HG02870 (cell line): ENCODE results near the gene PRR19.

Experiments used
- ATAC-seq: cut with Tn5 transposase; IDR thresholded peaks from one replicate; pipeline ENCODE4 v1.9.1; 2021; ENCODE audit warnings: mild to moderate bottlenecking, moderate library complexity; ENCODE audit not compliant: unreplicated experiment

Gene PRR19

DNA sequence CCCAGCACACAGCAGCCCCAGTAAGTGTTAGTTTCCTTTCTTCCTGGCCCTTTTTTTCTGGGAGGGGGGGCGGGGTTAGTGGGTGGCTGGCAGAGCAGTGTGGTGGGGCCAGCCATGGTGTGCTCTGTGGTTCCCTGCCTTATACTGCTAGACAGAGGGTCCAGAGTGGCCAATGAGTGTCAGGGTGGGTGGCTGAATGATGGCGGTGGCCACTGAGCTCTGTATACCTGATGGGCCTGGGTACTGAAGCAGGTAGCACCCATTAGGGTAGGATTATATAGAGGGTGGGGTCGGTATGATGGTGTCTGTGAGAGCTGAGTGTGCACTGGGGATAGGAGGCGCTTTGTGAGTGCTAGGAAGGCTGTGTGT is 19.1 kb upstream of the PRR19 start:
- no peak for ATAC-seq

DNA sequence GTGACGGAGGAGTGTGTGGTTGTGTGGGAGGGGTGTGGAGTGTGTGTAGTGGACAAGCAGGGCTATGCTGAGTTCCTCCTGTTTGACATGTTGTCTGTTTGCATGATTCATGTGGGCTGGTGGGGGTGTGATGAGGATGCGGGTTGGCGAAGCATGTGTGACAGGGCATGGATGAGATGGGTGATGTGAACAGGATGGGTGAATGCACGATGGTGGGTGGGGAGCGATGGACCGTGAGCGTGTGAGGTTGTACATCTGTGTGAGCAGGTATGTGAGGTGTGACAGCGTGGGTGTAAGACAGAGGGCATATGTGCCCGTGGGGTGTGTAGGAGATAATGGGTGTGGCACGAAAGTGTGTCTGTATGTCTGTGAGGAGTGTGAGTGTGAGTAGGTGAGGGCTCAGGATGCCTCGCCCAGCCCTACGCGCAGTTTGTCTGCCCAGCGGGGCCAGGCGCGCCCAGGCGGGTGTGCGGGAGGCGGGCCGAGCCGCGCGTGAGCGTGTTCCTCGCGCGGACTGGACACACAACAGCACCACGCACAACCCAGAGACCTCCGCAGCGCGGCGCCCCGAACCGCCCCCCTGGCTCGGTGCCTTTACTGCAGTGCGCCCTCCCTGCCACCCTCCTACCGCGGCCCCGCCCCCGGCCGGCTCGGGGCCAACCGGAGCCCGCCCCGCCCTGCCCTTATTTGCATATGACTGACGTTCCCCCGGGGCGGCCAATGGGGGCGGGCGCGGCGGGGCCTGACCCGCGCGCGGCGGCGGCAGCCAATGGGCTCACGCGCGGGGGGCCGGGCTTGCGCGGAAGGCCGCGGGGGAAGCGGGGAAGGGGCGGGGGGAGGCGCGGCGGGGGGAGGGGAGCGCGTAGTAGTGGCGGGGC is 18.5 kb upstream of the PRR19 start:
- ATAC-seq = peak; percentile 44

DNA sequence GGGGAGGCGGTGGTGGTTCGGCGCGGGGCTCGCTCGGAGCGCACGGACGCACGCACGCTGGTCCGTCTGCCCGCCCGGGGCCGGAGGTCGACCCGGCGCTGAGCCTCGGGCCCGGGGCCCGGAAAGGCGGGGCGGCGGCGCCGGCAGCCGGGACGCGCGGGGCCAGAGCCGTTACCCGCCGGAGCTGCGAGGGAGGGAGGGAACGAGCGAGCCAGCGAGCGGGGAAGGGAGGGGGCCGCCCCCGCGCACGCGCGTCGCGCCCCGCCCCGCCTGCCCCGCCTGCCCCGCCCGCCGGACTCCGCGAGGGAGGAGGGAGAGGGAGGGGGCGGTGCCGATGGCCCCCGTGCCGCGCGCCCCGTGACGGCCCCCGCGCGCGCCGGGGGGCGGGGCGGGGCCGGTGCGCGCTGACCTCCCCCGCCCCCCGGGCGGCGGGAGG is 17.8 kb upstream of the PRR19 start:
- peak; percentile 26 for ATAC-seq

DNA sequence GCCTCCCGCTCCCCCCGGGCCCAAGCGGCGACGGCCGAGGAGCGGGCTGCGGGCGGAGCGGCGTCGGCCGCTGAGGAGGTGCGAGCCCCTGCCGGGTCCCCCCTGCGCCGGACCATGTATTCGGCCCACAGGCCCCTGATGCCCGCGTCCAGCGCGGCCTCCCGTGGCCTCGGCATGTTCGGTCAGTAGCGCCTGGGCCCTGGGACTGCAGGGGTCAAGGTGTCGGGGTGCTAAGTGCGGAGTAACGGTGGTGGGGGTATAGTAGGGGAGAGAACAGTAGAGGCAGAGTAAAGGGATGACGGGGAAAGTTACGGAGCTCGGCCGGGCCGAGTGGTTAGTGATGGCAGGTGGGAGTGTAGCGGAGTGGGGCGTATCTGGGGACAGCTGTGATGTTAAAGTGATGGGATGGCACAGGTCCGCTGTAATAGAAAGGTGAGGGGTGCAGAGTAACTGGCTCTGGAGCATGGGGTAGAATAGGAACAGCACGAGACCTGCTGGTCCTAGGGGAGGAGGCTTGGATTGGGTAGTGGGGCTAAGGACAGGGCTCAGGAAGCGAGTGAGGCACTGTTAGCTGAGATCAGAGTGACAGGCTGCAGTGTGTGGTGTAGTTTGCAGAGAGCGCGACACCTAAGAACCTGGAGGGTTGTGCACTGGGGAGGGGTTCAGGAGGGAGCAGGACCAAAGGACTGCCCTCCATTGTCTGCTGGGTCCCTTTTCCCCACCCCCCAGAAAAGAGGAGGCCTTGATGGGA is 17.2 kb upstream of the PRR19 start:
- no peak for ATAC-seq

DNA sequence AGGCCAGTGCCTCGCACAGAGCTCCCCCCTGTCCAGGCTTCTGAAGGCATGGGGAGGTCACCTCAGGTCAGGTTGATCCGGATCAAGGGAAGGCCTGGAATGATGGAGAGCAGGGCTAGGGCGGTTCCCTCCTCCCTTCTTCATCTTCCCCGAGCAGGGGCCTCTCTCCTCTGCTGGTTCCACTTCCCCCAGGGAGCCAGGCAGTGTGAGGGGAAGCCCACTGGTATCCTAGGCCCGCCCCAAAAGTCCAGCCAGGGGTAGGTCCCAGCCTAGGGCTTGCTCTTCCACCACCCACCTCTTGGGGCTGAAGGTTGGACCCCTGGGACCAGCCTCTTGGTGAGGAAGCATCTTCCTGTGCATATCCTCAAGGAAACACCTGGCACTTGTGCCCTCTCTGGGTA is 16.4 kb upstream of the PRR19 start:
- no peak for ATAC-seq

DNA sequence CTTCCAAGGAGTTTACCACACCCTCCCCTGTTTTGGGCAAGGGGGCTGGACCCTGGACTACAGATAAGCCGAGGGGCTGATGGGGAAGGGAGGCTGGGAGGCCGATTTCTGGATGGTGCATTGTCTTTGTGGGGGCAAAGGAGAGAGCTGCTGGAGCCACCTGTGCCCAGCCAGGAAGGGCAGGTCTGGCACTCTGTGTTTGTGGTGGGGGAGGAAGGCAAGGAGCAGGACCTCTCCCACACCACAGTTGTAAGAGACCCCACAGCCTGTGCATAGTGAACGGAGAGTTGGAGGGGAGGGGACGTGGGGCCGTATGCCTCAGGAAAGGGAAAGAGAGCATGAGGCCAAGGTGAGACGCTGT is 16.0 kb upstream of the PRR19 start:
- ATAC-seq = no peak

DNA sequence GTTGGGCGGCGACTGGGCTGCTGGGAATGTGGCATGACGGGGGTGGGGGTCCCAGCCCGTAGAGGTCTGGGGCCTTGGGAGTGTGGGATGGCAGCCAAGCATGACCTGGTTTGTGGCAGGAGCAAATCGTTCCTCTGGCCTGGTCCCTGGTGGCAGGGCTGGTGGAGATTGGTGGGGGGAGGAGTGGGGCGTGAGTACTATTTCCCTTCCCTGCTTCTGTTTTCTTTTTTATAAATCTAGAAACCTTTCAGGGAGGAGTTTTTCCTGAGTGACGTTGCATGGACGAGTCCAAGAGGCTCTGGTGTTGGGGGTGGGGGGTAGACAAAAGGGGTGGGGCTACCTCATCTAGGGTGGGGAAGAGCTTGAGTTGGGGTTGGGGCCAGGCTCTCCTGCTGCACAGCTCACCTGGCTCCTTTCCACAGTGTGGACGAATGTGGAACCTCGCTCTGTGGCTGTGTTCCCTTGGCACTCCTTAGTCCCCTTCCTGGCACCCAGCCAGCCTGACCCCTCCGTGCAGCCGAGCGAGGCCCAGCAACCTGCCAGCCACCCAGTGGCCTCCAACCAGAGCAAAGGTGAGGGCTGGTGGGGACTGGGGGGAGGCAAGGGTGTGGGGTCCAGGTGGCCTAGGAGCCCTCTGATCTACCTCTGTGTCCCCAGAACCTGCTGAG is 15.4 kb upstream of the PRR19 start:
- no peak for ATAC-seq

DNA sequence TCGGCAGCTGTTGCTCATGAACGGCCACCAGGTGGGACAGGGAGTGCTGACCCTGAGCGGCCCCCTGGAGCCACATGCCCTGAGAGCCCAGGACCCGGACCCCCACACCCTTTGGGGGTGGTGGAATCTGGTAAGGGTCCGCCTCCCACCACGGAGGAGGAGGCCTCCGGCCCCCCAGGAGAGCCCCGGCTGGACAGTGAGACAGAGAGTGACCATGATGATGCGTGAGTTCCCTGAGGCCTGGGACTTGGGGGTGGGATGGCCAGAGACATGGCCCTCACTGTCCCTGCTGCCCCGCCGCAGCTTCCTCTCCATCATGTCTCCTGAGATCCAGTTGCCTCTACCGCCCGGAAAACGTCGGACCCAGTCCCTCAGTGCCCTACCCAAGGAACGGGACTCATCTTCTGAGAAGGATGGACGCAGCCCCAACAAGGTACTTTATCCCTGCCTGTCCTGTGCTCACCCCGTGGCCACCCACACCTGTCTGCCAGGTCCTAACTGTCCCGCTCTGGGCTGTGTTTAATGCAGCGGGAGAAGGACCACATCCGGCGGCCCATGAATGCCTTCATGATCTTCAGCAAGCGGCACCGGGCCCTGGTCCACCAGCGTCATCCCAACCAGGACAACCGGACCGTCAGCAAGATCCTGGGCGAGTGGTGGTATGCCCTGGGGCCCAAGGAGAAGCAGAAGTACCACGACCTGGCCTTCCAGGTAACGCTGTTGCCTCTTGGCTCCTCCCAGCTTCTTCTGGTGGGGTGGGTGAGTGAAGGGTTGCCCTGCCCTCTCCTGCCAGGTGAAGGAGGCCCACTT is 14.7 kb upstream of the PRR19 start:
- ATAC-seq = no peak

DNA sequence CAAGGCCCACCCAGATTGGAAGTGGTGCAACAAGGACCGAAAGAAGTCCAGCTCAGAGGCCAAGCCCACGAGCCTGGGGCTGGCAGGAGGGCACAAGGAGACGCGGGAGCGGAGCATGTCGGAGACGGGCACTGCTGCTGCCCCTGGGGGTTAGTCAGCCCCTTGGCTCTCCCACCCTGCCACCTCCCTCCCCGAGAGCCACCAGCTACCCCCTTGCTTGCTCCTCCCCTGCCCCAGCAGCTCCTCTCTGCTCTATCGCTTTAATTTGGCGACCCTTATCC is 14.2 kb upstream of the PRR19 start:
- no peak for ATAC-seq

DNA sequence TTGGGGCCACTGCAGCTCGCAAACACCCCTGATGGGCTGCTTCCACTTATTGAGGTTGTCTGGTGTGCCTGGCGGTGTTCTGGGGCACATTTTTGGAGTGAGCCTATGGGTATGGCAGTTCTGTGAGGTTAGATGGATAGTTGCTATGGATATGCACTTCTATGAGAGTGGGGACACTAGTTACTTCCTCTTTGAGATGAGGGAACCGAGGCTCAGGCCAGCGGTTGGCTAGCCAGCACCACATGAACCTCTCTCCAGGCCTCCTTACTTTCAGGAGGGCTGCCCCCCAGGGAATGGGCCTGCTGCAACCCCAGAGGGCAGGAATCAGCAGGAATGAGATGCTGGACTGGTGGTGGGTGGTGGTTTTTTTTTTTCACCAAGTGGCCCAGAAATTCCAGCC is 13.5 kb upstream of the PRR19 start:
- ATAC-seq = no peak

DNA sequence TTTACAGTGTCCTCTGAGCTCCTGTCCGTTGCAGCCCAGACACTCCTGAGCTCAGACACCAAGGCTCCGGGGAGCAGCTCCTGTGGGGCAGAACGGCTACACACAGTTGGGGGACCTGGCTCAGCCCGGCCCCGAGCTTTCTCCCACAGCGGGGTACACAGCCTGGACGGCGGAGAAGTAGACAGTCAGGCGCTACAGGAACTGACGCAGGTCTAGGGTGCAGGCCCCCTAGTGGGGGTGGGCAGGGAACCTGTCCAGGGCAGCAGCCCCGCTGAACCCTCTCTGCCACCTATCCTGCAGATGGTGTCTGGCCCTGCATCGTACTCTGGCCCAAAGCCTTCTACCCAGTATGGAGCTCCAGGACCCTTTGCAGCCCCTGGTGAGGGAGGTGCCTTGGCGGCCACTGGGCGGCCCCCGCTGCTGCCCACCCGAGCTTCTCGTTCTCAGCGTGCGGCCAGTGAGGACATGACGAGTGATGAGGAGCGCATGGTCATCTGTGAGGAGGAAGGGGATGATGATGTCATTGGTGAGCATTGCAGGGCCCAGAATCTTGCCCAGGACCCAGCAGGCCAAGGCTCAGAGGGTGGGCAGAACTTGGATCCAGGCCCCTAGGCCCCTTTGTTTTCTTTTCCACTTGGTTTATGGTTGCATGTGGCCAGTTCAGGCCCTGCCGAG is 12.9 kb upstream of the PRR19 start:
- ATAC-seq = no peak

DNA sequence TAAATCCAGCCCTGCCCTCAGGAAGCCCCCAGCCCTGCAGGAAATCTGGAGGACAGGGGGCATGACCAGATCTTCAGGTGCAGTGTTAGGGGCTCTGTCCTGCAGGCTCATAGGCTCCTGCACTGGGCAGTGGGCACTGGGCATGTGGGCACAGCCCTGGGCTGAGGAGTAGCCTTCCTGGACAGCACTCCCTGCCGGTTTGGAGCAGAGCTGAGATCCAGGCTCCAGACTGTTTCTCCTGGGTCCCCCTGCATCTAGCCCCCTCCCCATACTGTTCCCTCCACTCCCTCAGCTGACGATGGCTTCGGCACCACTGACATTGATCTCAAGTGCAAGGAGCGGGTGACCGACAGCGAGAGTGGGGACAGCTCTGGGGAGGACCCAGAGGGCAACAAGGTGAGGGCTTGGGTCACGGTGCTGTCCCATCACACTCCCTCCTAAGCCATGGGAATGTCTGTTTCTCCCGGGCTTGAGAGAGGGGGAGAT is 12.3 kb upstream of the PRR19 start:
- no peak for ATAC-seq

DNA sequence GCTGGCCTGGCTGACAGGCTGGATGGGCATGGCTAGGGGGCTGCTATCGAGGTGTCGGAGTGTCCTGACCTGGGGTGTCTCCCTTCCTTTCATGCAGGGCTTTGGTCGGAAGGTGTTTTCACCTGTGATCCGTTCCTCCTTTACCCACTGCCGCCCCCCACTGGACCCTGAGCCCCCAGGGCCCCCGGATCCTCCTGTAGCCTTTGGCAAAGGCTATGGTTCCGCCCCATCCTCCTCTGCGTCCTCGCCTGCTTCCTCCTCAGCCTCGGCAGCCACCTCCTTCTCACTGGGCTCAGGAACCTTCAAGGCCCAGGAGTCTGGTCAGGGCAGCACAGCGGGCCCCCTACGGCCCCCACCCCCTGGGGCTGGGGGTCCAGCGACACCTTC is 11.8 kb upstream of the PRR19 start:
- no peak for ATAC-seq

DNA sequence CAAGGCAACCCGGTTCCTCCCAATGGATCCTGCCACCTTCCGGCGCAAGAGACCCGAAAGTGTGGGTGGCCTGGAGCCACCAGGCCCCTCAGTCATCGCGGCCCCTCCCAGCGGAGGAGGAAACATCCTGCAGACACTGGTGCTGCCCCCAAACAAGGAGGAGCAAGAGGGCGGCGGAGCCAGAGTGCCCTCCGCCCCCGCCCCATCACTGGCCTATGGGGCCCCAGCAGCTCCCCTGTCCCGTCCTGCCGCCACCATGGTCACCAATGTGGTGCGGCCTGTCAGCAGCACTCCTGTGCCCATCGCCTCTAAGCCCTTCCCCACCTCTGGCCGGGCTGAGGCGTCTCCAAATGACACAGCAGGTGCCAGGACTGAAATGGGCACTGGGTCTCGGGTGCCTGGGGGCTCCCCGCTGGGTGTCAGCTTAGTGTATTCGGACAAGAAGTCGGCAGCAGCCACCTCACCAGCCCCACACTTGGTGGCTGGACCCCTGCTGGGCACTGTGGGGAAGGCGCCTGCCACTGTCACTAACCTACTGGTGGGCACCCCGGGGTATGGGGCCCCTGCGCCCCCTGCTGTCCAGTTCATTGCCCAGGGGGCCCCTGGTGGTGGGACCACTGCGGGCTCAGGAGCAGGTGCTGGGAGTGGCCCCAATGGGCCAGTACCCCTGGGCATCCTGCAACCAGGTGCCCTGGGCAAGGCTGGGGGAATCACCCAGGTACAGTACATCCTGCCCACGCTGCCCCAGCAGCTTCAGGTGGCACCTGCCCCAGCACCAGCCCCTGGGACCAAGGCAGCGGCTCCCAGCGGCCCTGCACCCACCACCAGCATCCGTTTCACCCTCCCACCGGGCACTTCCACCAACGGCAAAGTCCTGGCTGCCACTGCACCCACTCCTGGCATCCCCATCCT is 11.2 kb upstream of the PRR19 start:
- ATAC-seq = no peak

DNA sequence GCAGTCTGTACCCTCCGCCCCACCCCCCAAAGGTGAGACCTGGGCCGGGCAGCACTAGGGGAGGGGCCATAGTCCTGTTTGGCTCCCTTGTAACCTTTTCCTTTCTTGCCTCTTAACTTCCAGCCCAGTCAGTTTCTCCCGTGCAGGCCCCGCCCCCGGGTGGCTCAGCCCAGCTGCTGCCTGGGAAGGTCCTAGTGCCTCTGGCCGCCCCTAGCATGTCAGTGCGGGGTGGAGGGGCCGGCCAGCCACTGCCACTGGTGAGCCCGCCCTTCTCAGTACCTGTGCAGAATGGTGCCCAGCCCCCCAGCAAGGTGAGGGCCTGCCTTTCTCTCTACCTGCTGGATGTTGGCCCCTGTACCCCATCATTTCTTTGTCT is 10.5 kb upstream of the PRR19 start:
- no peak for ATAC-seq

DNA sequence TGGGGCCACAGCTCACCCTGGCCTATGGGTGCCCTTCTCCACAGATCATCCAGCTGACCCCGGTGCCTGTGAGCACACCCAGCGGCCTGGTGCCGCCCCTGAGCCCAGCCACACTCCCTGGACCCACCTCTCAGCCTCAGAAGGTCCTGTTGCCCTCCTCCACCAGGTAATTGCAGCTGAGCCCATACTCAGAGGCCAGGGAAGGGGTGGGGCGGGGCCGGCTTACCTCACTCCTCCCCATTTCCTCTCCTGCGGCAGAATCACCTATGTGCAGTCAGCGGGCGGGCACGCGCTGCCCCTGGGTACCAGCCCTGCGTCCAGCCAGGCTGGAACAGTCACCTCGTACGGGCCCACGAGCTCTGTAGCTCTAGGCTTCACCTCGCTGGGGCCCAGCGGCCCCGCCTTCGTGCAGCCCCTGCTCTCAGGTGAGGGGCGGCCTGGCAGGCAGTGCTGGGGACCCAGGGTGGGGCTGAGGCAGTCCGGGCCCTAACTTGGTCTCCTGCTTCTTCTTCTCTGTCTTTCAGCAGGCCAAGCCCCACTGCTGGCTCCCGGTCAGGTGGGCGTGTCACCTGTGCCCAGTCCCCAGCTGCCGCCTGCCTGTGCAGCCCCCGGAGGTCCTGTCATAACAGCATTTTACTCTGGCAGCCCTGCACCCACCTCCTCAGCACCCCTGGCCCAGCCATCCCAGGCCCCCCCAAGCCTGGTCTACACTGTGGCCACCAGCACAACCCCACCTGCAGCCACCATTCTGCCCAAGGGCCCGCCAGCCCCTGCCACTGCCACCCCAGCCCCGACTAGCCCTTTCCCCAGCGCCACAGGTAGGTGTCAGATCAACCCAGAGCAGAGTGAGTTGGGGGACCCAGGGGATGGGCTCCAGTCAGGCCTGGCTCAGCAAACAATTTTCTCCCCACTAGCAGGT is 9.6 kb upstream of the PRR19 start:
- no peak for ATAC-seq

DNA sequence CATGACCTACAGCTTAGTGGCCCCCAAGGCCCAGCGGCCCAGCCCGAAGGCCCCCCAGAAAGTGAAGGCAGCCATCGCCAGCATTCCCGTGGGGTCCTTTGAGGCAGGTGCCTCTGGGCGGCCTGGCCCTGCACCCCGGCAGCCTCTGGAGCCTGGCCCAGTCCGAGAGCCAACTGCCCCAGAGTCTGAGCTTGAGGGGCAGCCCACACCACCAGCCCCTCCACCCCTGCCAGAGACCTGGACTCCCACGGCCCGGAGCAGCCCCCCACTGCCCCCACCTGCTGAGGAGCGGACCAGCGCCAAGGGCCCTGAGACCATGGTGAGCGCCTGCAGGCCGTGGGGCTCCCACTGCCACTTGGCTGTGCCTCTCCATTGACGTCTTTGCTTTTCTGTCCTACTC is 9.0 kb upstream of the PRR19 start:
- no peak for ATAC-seq

DNA sequence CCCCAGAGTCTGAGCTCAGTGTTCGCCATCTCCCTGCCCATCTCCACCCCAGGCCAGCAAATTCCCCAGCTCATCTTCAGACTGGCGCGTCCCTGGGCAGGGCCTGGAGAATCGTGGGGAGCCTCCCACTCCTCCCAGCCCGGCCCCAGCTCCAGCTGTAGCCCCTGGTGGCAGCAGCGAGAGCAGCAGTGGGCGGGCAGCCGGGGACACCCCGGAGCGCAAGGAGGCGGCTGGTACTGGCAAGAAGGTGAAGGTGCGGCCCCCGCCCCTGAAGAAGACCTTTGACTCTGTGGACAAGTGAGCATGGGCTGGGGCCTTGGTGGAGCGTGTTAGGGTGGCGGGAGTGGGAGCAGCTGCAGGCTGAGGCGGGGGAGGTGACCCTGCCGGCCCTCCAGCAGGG is 8.4 kb upstream of the PRR19 start:
- ATAC-seq = no peak

DNA sequence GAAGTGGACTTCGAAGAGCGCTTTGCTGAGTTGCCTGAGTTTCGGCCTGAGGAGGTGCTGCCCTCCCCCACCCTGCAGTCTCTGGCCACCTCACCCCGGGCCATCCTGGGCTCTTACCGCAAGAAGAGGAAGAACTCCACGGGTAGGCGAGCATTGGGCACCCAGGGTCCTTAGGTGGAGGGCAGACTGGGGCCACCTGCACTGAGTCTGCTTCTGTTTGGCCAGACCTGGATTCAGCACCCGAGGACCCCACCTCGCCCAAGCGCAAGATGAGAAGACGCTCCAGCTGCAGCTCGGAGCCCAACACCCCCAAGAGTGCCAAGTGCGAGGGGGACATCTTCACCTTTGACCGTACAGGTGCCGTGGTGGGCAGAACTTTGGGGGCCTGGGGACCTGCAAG is 8.0 kb upstream of the PRR19 start:
- ATAC-seq = no peak
